NB4 (cell line): Measurements from ENCODE around the gene NFS1.

Source experiments
- DNase-seq: peaks from one replicate; pipeline ENCODE4 v3.0.0; 2010; ENCODE audit warnings: low read depth
- H3K4me3 ChIP-seq: one replicate; pipeline ENCODE4 v1.5.1; 2011; ENCODE audit warnings: mild to moderate bottlenecking, low read depth, low read length, moderate library complexity
- MYC ChIP-seq: IDR thresholded peaks from 2 replicates; pipeline ENCODE4 v1.6.1; 2011; ENCODE audit warnings: low read depth, low read length
- POLR2A ChIP-seq: IDR thresholded peaks from 2 replicates; pipeline ENCODE4 v1.6.1; 2011; ENCODE audit warnings: mild to moderate bottlenecking; ENCODE audit not compliant: insufficient read length; ENCODE audit errors: extremely low read depth
- TF ChIP-seq, protein P1 (sequence below): IDR thresholded peaks from one replicate; pipeline ENCODE4 v1.5.1; 2012; ENCODE audit warnings: low read depth, low read length
- TF ChIP-seq, protein P2 (sequence below): IDR thresholded peaks from 2 replicates; pipeline ENCODE4 v1.6.1; 2011; ENCODE audit warnings: low read depth, low read length

NFS1 gene

DNA sequence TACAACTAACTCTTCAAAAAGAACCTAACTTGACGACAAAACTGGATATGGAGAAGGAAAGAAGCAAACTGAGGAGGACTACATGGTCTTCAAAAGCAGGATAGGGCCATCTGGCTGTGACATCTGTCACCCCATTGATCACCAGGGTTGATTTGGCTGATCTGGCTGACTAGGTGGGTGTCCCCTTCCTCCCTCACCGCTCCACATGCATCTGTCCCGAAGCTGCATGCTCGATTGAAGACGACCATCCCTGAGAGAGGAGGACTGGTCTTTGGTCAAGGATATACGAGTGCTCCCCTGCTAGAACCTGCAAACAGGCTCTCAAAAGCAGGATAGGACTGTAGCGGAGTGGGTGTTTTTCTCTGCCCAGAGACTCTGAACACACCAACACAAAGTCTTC, 56.1 kb downstream of the NFS1 start:
- H3K4me3 ChIP-seq = no peak overlapping the region
- TF ChIP-seq, protein P1, sequence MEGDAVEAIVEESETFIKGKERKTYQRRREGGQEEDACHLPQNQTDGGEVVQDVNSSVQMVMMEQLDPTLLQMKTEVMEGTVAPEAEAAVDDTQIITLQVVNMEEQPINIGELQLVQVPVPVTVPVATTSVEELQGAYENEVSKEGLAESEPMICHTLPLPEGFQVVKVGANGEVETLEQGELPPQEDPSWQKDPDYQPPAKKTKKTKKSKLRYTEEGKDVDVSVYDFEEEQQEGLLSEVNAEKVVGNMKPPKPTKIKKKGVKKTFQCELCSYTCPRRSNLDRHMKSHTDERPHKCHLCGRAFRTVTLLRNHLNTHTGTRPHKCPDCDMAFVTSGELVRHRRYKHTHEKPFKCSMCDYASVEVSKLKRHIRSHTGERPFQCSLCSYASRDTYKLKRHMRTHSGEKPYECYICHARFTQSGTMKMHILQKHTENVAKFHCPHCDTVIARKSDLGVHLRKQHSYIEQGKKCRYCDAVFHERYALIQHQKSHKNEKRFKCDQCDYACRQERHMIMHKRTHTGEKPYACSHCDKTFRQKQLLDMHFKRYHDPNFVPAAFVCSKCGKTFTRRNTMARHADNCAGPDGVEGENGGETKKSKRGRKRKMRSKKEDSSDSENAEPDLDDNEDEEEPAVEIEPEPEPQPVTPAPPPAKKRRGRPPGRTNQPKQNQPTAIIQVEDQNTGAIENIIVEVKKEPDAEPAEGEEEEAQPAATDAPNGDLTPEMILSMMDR = no peak
- TF ChIP-seq, protein P2, sequence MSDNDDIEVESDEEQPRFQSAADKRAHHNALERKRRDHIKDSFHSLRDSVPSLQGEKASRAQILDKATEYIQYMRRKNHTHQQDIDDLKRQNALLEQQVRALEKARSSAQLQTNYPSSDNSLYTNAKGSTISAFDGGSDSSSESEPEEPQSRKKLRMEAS = no peak
- TF ChIP-seq MYC (no peak), POLR2A (no peak)
- DNase-seq = no peak

DNA sequence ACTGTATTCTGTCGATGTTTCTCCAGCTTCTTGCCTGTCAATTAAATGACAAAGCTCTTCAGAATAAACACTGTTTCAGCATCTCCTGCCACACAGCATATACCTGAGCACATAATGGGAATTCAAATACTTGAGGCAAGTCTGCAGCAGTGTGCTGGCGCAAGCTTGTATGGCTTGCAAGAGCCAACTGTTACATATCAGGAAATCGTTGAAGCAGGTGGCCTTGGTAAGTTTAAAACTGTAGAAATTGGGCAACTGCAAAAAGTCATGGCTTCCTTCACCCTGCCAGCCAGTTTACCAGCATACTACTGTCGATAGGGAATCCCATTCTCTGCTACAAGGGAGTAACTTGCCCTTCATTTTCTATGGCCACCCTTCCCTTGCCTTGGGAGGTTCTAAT, 57.4 kb downstream of the NFS1 start:
- TF ChIP-seq MYC = peak; percentile 36; the same call in 1 of the 2 replicates
- TF ChIP-seq, protein P1 = no peak
- TF ChIP-seq, protein P2 = peak; percentile 83
- TF ChIP-seq POLR2A = no peak
- DNase-seq = peak; percentile 57
- H3K4me3 ChIP-seq = no peak overlapping the region

DNA sequence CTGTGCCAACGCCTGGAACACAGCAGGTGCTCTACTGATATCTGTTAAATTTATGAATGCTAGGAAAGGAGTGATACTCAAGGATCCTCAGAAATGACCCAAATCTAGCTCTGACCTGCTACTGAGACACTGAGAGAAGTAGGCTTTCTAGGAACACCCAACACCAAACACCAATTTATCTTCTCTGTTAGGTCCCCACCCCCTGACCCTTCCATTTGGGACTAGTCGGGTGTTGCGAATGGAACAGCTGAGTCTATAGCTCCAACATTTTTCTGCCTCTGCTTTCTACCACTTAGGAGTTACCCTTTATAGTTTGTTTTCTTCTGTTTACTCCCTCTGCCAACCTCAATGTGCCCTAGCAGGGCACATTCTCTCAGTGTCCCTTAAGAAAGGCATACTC, 58.4 kb downstream of the NFS1 start:
- TF ChIP-seq POLR2A (no peak), MYC (no peak)
- TF ChIP-seq, protein P2 = no peak
- TF ChIP-seq, protein P1 = no peak
- H3K4me3 ChIP-seq = no peak overlapping the region
- DNase-seq = no peak

DNA sequence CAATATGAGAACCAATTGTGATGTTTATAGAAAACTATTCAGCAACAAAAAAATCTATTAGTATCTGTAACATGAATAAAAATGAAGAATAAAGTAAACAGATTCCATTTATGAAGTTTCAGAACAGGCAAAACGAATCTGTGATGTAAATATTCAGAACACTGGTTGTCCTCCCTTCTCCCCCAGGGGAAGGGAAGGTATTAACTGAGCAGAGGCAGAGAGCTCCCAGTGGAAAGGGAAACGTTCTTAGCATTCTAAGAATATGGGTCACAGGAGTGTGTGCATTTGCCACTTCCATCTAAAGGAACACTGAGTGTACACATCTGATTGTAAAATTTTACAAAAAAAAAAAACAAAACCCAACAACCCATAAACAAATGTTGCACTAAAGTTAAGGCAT, 60.4 kb downstream of the NFS1 start:
- no peak for DNase-seq
- H3K4me3 ChIP-seq = no peak overlapping the region
- TF ChIP-seq, protein P2 = no peak
- TF ChIP-seq, protein P1 = no peak
- no peak for TF ChIP-seq MYC

DNA sequence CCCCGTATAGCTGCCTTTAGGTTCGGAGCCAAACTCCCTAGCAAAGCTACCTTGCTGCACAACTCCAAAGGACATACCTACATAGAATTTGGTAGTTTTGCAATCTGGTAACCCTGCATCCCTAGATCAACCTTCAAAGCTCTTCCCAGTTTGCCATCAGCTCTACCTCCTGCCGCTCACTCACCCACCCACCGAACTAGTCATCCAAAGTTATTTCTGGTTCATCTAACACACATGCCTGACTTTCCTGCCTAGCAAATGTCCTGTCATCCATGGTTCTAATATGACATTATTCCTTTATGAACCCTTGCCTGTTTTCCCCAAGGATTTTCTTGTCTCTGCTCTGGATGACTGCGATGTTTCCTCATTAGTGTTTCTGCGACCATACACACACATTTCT, 61.9 kb downstream of the NFS1 start:
- H3K4me3 ChIP-seq = no peak overlapping the region
- TF ChIP-seq MYC = no peak
- no peak for DNase-seq

DNA sequence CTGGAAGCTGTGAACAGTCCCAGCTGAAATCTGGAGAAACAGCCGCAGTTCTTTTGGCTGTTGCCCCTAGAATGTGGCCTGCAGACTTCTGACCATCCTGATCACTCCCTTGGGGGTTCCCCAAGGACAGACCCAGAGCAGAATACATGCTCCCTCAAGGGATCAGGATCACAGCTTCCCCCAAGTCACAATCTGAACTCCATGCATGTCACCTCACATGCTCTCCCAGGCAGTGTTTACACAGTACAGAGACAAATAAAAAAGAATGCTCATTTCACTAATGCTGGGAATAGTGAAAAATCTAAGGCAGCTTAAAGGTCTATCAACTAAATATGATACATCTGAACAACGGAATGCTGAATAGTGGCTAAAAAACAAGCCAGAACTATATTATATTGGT, 63.1 kb downstream of the NFS1 start:
- H3K4me3 ChIP-seq = no peak overlapping the region
- no peak for DNase-seq
- no peak for TF ChIP-seq POLR2A
- TF ChIP-seq MYC = no peak
- TF ChIP-seq, protein P2 = no peak
- TF ChIP-seq, protein P1 = no peak
